Measurements from ENCODE around the gene KCNJ13. TPM values are rescaled to one million over a fixed set of nuclear protein-coding genes. Genes with fewer than 3 reads are reported as not detected.

KCNJ13 gene
- total and polyA plus RNA-seq, 7 donors: 0.03 to 0.92 TPM; not detected in 5

DNA sequence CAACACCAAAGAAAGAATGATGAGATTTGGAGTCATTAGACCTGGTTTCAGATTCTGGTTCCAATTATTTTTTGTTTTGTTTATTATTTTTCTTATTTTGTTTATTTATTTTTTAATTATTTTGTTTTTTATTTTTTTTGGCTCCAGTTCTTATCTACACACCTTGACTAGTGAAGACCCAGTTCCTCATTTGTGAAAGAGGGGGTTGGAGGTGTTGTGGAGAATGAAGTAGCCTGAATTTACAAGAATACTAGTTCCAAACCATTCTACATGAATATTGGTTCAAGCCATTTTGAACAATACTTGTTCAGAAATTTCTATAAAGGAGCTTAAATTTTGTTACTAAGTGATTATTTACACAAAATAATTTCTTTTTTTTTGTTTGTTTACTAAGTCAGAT is 6.9 kb upstream of the KCNJ13 start:
- intact Hi-C loops (cut with DNase I): no loop called here
- no peak for TF ChIP-seq POLR2A (IDR thresholded peaks at IDR 0.05)
- no peak for TF ChIP-seq POLR2AphosphoS5 (IDR thresholded peaks at IDR 0.05)
- no peak for TF ChIP-seq EP300 (IDR thresholded peaks at IDR 0.05)
- TF ChIP-seq, protein P1, sequence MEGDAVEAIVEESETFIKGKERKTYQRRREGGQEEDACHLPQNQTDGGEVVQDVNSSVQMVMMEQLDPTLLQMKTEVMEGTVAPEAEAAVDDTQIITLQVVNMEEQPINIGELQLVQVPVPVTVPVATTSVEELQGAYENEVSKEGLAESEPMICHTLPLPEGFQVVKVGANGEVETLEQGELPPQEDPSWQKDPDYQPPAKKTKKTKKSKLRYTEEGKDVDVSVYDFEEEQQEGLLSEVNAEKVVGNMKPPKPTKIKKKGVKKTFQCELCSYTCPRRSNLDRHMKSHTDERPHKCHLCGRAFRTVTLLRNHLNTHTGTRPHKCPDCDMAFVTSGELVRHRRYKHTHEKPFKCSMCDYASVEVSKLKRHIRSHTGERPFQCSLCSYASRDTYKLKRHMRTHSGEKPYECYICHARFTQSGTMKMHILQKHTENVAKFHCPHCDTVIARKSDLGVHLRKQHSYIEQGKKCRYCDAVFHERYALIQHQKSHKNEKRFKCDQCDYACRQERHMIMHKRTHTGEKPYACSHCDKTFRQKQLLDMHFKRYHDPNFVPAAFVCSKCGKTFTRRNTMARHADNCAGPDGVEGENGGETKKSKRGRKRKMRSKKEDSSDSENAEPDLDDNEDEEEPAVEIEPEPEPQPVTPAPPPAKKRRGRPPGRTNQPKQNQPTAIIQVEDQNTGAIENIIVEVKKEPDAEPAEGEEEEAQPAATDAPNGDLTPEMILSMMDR (IDR thresholded peaks at IDR 0.05): no peak
- H3K9me3 ChIP-seq: no peaks in the 10 kb centered on the region
- no peaks in the 10 kb centered on the region for H3K27me3 ChIP-seq
- no peak for DNase-seq
- no peak overlapping the region for H3K4me3 ChIP-seq
- no peak overlapping the region for H3K27ac ChIP-seq
- peaks cover 0 to 22% (median 13%) of the 10 kb centered on the region in 4 donors for H3K4me1 ChIP-seq
- H3K36me3 ChIP-seq: peaks cover 5 to 14% (median 10%) of the 10 kb centered on the region in 4 donors

- intact Hi-C loops (cut with DNase I): no loop called here
- DNase-seq: no peak
- Histone ChIP-seq H3K27me3 (no peaks in the 10 kb centered on the region), H3K36me3 (no peaks in the 10 kb centered on the region), H3K9me3 (no peaks in the 10 kb centered on the region), H3K4me3 (no peak overlapping the region), H3K4me1 (peaks cover 0 to 23% (median 13%) of the 10 kb centered on the region in 4 donors), H3K27ac (no peak overlapping the region)
- TF ChIP-seq POLR2A (IDR thresholded peaks at IDR 0.05): no peak
- no peak for TF ChIP-seq EP300 (IDR thresholded peaks at IDR 0.05)
- TF ChIP-seq, protein P1 (IDR thresholded peaks at IDR 0.05): no peak
- TF ChIP-seq POLR2AphosphoS5 (IDR thresholded peaks at IDR 0.05): no peak
These were observed 5.4 kb upstream of the KCNJ13 start for GRCh38 chr2:232781765-232782164.

DNA sequence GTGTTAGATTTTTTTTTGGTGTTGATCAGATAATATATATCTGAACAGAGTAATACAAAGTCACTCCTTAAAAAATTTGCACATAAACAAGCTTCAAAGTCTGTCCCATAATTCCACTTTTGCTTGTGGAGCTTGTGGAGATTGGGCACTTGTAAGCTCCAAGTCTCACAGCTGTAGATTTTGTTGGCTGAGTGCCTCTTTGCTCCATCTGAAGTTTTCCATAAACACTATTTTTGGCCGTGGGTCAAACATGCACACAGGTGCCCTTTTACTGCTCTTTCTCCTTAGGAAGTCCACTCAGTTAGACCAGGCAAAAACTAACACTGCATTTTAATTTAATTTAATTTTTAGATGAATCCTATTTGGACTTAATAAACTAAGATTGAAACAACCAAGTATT is 3.6 kb upstream of the KCNJ13 start:
- TF ChIP-seq POLR2AphosphoS5 (IDR thresholded peaks at IDR 0.05) (no peak), POLR2A (IDR thresholded peaks at IDR 0.05) (no peak), EP300 (IDR thresholded peaks at IDR 0.05) (no peak)
- TF ChIP-seq, protein P1 (IDR thresholded peaks at IDR 0.05): no peak
- no peak overlapping the region for H3K4me3 ChIP-seq
- peaks cover 0 to under 1% (median 0%) of the 10 kb centered on the region in 4 donors for H3K36me3 ChIP-seq
- WGBS, 2 donors: 19 to 55% methylated on average over 1 of the region's 1 CpG
- H3K27ac ChIP-seq: peak overlapping the region in 3 of 4 donors; percentile 21 to 64 (median 58)
- H3K27me3 ChIP-seq: no peaks in the 10 kb centered on the region
- H3K9me3 ChIP-seq: no peaks in the 10 kb centered on the region
- intact Hi-C loops (cut with DNase I): no loop called here
- peaks cover 0 to 29% (median 16%) of the 10 kb centered on the region in 4 donors for H3K4me1 ChIP-seq
- no peak for DNase-seq

- intact Hi-C loops (cut with DNase I): no loop called here
- TF ChIP-seq POLR2A (IDR thresholded peaks at IDR 0.05) (no peak), POLR2AphosphoS5 (IDR thresholded peaks at IDR 0.05) (no peak), EP300 (IDR thresholded peaks at IDR 0.05) (no peak)
- TF ChIP-seq, protein P1 (IDR thresholded peaks at IDR 0.05): no peak
- no peak overlapping the region for H3K4me3 ChIP-seq
- WGBS, 2 donors: 35 to 69% methylated on average over 3 of the region's 3 CpGs
- no peaks in the 10 kb centered on the region for H3K27me3 ChIP-seq
- peak overlapping the region in 3 of 4 donors; percentile 21 to 64 (median 58) for H3K27ac ChIP-seq
- H3K36me3 ChIP-seq: peaks cover 0 to 3% (median 0%) of the 10 kb centered on the region in 4 donors
- H3K9me3 ChIP-seq: no peaks in the 10 kb centered on the region
- peaks cover 0 to 29% (median 18%) of the 10 kb centered on the region in 4 donors for H3K4me1 ChIP-seq
- no peak for DNase-seq
These were observed 3.1 kb upstream of the KCNJ13 start for GRCh38 chr2:232779465-232779864.

DNA sequence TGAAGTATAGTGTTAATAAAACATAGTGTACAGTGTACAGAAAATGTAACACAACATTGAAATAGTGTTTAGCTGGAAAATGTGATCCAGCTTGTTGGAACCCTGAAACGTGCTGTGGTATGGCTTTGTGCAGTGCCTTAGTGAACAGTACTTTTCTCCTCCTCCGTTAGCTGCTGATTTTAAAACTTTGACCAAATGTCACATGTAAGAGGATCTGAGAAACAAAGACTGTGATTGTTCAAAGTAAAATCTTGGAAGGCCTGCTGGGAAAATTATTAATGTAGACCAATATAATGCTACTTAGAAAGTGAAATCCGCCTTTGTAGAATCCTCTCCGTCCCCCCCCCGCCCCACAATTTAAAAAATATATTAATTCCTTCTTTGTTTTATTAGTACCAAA is 911 bp upstream of the KCNJ13 start:
- intact Hi-C loops (cut with DNase I): no loop called here
- Histone ChIP-seq H3K27ac (no peak overlapping the region), H3K4me1 (peaks cover 0 to 29% (median 18%) of the 10 kb centered on the region in 4 donors), H3K9me3 (no peaks in the 10 kb centered on the region), H3K27me3 (no peaks in the 10 kb centered on the region), H3K4me3 (no peak overlapping the region), H3K36me3 (peaks cover 0 to 7% (median 2%) of the 10 kb centered on the region in 4 donors)
- TF ChIP-seq POLR2A (IDR thresholded peaks at IDR 0.05): no peak
- no peak for TF ChIP-seq EP300 (IDR thresholded peaks at IDR 0.05)
- TF ChIP-seq, protein P1 (IDR thresholded peaks at IDR 0.05): no peak
- TF ChIP-seq POLR2AphosphoS5 (IDR thresholded peaks at IDR 0.05): no peak
- 89 to 94% methylated on average over 5 of the region's 5 CpGs for WGBS, 2 donors
- no peak for DNase-seq
